A549 treated with ZK216348 at 1 μM for 4 hours (cell line): ENCODE results near the gene NDFIP1. TPM values are rescaled to one million over a fixed set of nuclear protein-coding genes. Genes with fewer than 3 reads are reported as not detected.

Experiments used
- total RNA-seq: library from RNA; stranded (reverse); fragments of 200-300 nt; extraction: Qiagen RNA extraction; gene quantifications from 5 replicates; pipeline ENCODE4 v1.2.3, GENCODE V29; 2022; ENCODE audit warnings: low read depth

The NDFIP1 gene, protein sequence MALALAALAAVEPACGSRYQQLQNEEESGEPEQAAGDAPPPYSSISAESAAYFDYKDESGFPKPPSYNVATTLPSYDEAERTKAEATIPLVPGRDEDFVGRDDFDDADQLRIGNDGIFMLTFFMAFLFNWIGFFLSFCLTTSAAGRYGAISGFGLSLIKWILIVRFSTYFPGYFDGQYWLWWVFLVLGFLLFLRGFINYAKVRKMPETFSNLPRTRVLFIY
- total RNA-seq = 36.6 to 57.2 TPM (median 51.9 TPM) in 5 replicates

DNA sequence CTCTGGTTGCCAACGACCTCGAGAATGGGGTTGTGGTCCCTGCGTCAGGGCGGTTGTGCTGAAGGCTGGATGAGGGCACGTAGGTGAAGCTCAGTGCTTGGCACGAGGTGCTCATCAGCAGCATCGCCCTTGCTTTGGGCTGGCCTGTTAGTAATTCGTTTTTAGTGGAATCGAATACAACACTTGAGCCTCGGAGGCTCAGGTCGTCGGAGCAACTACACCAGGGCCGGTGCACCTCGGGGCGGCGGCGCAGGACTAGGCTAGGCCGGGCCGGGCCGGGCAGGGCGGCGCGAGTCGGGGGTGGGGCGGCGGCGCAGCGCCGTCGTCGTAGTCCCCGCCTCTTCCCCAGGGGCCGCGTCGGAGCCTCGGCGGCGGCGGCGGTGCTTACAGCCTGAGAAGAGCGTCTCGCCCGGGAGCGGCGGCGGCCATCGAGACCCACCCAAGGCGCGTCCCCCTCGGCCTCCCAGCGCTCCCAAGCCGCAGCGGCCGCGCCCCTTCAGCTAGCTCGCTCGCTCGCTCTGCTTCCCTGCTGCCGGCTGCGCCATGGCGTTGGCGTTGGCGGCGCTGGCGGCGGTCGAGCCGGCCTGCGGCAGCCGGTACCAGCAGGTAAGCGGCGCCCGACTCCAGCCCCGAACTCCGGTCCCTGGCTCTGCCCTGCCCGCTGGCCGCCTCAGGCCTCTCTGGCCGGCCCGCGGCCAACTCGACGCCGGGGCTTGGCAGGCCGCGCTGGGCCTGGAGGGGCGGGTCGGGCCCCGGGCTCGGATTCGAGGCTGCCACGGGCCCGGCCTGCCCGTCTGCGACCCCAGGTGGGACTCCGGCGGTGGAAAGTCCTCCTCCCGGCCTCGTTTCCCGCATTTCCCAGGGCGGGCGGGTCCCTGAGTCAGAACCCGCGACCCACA is at the start of gene NDFIP1:
Gene NDFIP1, plus strand, starts transcription at position 348 of the 899 bp plus-strand sequence. Its CDS starts 196 bp downstream, at position 544.

Other genes starting within 250 kb of the NDFIP1 start
- gene PCDH1, start 230.4 kb upstream of the NDFIP1 start, total RNA-seq = 1.6 to 4.8 TPM (median 3.1 TPM) in 5 replicates
- 38.5 to 65.4 TPM (median 56.0 TPM) in 5 replicates for gene DELE1, start 184.9 kb upstream of the NDFIP1 start, total RNA-seq
- gene PCDH12, start 150.6 kb upstream of the NDFIP1 start, total RNA-seq = 0.02 TPM in 1 of 5 replicates, not detected in the others
- gene RNF14, start 139.7 kb upstream of the NDFIP1 start, total RNA-seq = 45.9 to 61.4 TPM (median 55.0 TPM) in 5 replicates
- 61.0 to 76.4 TPM (median 65.2 TPM) in 5 replicates for gene GNPDA1, start 95.8 kb upstream of the NDFIP1 start, total RNA-seq
- 5.3 to 9.4 TPM (median 7.1 TPM) in 5 replicates for gene SPRY4, start 216.2 kb downstream of the NDFIP1 start, total RNA-seq